ENCODE results near the gene PMVK. TPM values are rescaled to one million over a fixed set of nuclear protein-coding genes. Genes with fewer than 3 reads are reported as not detected.

The PMVK gene
- total RNA-seq, 4 donors from 2014 or later, result 9.0 to 19.8 (median 15.6) TPM

DNA sequence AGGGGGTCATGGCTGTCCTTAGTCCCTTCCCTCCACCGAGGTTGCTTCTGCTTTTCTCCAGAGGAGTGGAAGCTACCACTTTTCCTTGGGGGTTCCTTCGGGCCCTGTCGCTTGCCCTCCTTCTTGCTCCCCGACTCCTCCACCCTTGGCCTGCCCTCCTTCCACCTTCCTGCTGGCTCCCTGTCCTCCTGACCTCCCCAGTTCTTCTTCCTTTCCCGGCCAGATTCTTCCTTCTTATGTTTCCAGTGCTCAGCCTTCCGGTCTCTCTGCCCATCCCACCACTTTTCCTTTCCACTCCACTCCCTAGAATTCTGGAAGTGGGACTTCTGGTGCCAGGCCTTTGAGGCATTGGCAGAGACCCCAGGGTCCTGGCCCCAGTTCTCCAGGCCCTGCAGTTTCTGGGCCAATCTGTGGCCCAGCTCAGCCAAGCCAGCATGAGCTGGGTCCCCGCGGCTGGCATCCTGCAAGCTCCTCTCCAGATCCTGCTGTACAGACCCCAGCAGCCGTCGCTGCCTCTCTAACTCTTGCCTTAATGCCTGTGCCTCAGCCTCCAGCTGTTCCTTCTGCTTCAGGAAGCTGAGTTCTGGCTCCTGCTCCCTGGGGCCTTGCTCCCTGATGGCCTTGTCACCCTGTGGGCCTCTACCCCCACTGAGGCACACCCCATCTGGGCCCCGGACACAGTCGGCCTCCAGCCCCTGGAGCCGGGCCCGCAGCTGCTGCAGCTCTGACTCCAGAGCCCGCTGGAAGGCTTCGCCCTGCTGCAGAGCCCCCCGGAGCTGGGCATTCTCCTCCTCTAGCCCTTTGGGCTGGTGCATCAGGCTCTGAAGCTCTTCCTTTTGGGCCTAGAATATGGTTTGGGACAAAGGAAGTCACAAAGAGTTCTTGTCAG is 9.7 kb upstream of the PMVK start:
- no peak for TF ChIP-seq POLR2A (IDR thresholded peaks at IDR 0.05)
- TF ChIP-seq, protein P1, sequence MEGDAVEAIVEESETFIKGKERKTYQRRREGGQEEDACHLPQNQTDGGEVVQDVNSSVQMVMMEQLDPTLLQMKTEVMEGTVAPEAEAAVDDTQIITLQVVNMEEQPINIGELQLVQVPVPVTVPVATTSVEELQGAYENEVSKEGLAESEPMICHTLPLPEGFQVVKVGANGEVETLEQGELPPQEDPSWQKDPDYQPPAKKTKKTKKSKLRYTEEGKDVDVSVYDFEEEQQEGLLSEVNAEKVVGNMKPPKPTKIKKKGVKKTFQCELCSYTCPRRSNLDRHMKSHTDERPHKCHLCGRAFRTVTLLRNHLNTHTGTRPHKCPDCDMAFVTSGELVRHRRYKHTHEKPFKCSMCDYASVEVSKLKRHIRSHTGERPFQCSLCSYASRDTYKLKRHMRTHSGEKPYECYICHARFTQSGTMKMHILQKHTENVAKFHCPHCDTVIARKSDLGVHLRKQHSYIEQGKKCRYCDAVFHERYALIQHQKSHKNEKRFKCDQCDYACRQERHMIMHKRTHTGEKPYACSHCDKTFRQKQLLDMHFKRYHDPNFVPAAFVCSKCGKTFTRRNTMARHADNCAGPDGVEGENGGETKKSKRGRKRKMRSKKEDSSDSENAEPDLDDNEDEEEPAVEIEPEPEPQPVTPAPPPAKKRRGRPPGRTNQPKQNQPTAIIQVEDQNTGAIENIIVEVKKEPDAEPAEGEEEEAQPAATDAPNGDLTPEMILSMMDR (IDR thresholded peaks at IDR 0.05), result no peak
- TF ChIP-seq EP300 (IDR thresholded peaks at IDR 0.05), result no peak
- Histone ChIP-seq H3K36me3 (peaks cover 0 to 59% (median 9%) of the 10 kb centered on the region in 3 donors), H3K27me3 (no peaks in the 10 kb centered on the region), H3K4me1 (peaks cover 0 to 38% (median 17%) of the 10 kb centered on the region in 4 donors), H3K27ac (peak overlapping the region in 1 of 4 donors; percentile 52), H3K9me3 (no peaks in the 10 kb centered on the region), H3K4me3 (no peak overlapping the region)
- no peak for DNase-seq (ENCODE audit: low spot score in 2 of 2)
- 74 to 80% methylated on average over 10 of the region's 17 CpGs for WGBS, 2 donors

DNA sequence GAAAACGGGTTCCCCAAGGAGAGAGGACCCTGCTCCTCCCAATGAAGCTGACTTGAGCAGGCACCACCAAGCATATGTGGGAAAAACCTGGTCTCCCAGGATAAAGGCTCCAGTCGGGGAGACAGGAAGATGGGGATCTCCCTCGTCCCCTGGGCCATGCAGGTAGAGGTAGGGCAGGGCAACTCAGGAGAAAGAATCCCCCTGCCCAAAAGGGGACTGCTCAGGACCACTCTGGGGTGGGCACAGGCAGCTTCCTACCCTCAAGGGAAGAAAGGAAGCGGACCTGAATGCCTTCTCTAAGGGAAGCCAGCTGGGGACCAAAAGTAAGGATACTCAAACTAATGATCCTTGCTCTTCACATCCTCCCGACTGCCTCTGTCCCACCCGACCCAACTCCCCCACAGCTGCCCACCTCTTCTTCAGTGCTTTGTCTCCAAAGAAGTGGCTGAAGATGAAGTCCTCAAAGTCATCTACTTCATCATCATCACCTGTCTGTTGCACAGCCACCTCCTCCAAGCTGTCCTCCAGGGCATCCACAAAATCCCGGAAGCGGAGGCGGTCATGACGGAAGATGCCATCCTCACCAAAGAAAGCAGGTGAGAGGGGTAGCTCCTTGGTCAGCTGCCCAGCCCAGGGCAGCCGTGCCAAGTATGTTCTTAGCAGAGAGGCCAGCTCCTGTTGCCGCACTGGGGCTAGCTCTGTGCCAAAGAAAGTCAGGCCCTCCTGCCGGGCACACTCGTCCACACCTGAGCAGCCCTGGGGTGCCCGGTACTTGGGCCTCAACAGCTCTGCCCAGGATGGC is 8.8 kb upstream of the PMVK start:
- TF ChIP-seq, protein P1 (IDR thresholded peaks at IDR 0.05), result no peak
- TF ChIP-seq POLR2A (IDR thresholded peaks at IDR 0.05) (no peak), EP300 (IDR thresholded peaks at IDR 0.05) (no peak)
- no peak for DNase-seq (ENCODE audit: low spot score in 2 of 2)
- Histone ChIP-seq H3K36me3 (peaks cover 0 to 50% (median 4%) of the 10 kb centered on the region in 3 donors), H3K9me3 (no peaks in the 10 kb centered on the region), H3K4me3 (no peak overlapping the region), H3K27ac (peak overlapping the region in 2 of 4 donors; percentile 52 to 62), H3K27me3 (no peaks in the 10 kb centered on the region), H3K4me1 (peaks cover 0 to 44% (median 17%) of the 10 kb centered on the region in 4 donors)
- WGBS, 2 donors, result 80 to 81% methylated on average over 15 of the region's 15 CpGs

DNA sequence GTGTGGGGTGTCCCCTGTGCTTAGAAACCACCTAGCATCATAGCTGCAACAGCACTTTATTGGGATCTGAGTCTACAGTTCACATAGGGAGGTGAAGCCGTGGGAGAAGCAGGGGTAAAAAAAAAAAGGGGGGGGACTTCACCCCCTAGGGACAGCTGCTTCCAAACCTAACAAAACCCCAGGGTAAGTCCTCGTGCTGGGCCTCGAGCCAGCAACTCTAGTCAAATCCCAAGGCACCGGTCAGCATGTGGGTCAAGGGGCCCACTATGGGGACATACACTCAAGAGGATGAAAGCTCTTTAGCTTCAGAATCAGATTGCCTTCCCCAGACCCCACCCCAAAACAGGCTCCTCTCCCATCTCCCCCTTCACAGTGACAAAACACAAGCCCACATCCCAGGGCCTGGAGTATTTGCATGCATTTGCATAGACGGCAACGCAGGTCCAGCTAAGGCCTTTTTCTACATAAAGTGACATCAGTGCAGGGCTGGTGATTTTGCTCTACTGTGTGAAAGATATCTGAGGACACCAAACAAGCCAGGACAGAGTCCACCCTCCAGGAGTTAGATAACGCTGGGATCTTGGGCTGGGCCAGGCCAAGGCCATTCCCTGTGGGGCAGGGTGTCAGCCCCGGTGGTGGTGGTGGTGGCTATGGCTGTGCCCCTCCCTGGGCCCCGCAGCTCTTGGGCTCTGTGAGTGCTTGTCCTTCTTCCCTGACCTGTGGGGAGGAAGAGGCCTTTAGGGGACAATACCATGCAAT is 8.1 kb upstream of the PMVK start:
- peak overlapping the region in 3 of 4 donors; percentile 10 to 62 (median 52) for H3K27ac ChIP-seq
- TF ChIP-seq, protein P1 (IDR thresholded peaks at IDR 0.05), result no peak
- no peak for TF ChIP-seq EP300 (IDR thresholded peaks at IDR 0.05)
- no peak for TF ChIP-seq POLR2A (IDR thresholded peaks at IDR 0.05)

DNA sequence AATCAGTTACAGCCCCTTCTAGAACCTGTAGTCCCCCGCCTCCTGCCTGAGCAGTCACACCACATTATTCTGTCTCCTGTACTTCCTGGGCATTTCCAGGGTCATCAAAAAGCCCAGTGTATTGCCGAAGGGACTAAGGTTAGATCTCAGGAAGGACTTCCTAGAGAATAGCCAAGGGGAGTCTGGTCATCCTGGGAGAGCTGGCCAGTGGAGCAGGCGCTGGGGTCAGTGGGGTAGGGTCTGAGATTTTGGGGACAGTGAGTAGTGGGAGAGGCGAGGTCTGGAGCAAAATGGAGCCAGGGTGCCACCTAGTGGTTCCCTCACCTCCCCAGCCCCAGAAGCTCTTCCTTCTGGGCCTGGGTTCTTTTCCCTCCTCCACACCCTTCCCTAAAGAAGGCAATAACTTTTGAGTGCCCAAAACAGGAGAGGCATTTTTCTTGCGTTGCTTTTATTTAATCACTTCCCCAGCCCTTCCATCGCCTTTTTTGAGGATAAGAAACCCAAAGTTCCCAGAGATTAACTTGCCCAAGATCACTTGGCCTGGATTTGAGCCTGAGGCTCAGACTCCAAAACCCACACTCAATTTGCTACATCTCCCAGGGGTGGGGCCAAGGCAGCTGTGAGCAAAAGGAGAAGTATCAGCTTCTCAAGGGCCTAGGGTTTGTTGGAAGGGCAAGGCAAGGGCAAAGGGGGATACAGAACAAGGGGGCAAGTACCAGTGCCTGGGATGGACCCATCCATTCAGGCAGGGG is 7.3 kb upstream of the PMVK start:
- 30 to 37% methylated on average over 6 of the region's 6 CpGs for WGBS, 2 donors
- Histone ChIP-seq H3K9me3 (no peaks in the 10 kb centered on the region), H3K27me3 (no peaks in the 10 kb centered on the region), H3K4me3 (no peak overlapping the region), H3K36me3 (peaks cover 0 to 42% (median 4%) of the 10 kb centered on the region in 3 donors), H3K4me1 (peaks cover 0 to 44% (median 17%) of the 10 kb centered on the region in 4 donors), H3K27ac (peak overlapping the region; percentile 1 to 72 (median 57))
- TF ChIP-seq, protein P1 (IDR thresholded peaks at IDR 0.05), result peak; percentile 46 to 72 (median 67)
- no peak for TF ChIP-seq POLR2A (IDR thresholded peaks at IDR 0.05)
- peak in 1 of 2 donors; percentile 27 for DNase-seq (ENCODE audit: low spot score in 2 of 2)

More for the DNA sequence above, 8.1 kb upstream of the PMVK start:
- H3K36me3 ChIP-seq, result peaks cover 0 to 45% (median 4%) of the 10 kb centered on the region in 3 donors
- DNase-seq (ENCODE audit: low spot score in 2 of 2), result no peak
- H3K4me3 ChIP-seq, result no peak overlapping the region
- no peaks in the 10 kb centered on the region for H3K27me3 ChIP-seq
- H3K4me1 ChIP-seq, result peaks cover 0 to 44% (median 17%) of the 10 kb centered on the region in 4 donors
- no peaks in the 10 kb centered on the region for H3K9me3 ChIP-seq
- 28 to 41% methylated on average over 8 to 9 of the region's 9 CpGs for WGBS, 2 donors

Data from tibial nerve (tissue), 4 donors.